ENCODE measurements around the gene DNAH10.
"Not testable (repeated sequence)": the region's sequence is repeated elsewhere in the genome, so short reads cannot be mapped to it uniquely, and the experiment has no call there.

DNAH10 gene

GRCh38 chr12:123939716-123940626, 177.9 kb downstream of the DNAH10 start:
- DNase-seq: no peak

GRCh38 chr12:123940627-123940966, 178.5 kb downstream of the DNAH10 start:
- no peak for DNase-seq

- DNase-seq: no peak
Measured at GRCh38 chr12:123941000-123941399, 178.9 kb downstream of the DNAH10 start.

GRCh38 chr12:123941624-123942237, 179.6 kb downstream of the DNAH10 start:
- no peak for DNase-seq

GRCh38 chr12:123942238-123942653, 180.1 kb downstream of the DNAH10 start:
- DNase-seq: no peak

- DNase-seq: no peak
Measured at GRCh38 chr12:123942911-123943648, 181.0 kb downstream of the DNAH10 start.

GRCh38 chr12:123943816-123944215, 181.7 kb downstream of the DNAH10 start:
- DNase-seq: no peak

- DNase-seq: no peak
Measured at GRCh38 chr12:123944696-123945095, 182.6 kb downstream of the DNAH10 start.

GRCh38 chr12:123945287-123946151, 183.4 kb downstream of the DNAH10 start:
- DNase-seq: no peak

- DNase-seq: no peak
Measured at GRCh38 chr12:123946152-123946515, 184.0 kb downstream of the DNAH10 start.

GRCh38 chr12:123946516-123947505, 184.7 kb downstream of the DNAH10 start:
- DNase-seq: not testable (repeated sequence)

- DNase-seq: not testable (repeated sequence)
Measured at GRCh38 chr12:123947531-123947930, 185.4 kb downstream of the DNAH10 start.

GRCh38 chr12:123948401-123948795, 186.3 kb downstream of the DNAH10 start:
- no peak for DNase-seq

- DNase-seq: no peak
Measured at GRCh38 chr12:123948796-123949769, 187.0 kb downstream of the DNAH10 start.

- DNase-seq: no peak
Measured at GRCh38 chr12:123949770-123950165, 187.7 kb downstream of the DNAH10 start.

- no peak for DNase-seq
Measured at GRCh38 chr12:123950476-123951349, 188.6 kb downstream of the DNAH10 start.

- no peak for DNase-seq
Measured at GRCh38 chr12:123951467-123951866, 189.4 kb downstream of the DNAH10 start.

- no peak for DNase-seq
Measured at GRCh38 chr12:123952037-123952436, 189.9 kb downstream of the DNAH10 start.

Data from hematopoietic multipotent progenitor cell treated with erythropoietin and hydrocortisone succinate and interleukin-3 and kit ligand, for 8 days (in vitro differentiated cells).